HG02973 (cell line): Measurements from ENCODE around the gene SKAP1.

ENCODE experiments used
- ATAC-seq: cut with Tn5 transposase; IDR thresholded peaks from one replicate; pipeline ENCODE4 v1.9.1; 2021; ENCODE audit warnings: moderate library complexity; ENCODE audit not compliant: unreplicated experiment

SKAP1 gene

DNA sequence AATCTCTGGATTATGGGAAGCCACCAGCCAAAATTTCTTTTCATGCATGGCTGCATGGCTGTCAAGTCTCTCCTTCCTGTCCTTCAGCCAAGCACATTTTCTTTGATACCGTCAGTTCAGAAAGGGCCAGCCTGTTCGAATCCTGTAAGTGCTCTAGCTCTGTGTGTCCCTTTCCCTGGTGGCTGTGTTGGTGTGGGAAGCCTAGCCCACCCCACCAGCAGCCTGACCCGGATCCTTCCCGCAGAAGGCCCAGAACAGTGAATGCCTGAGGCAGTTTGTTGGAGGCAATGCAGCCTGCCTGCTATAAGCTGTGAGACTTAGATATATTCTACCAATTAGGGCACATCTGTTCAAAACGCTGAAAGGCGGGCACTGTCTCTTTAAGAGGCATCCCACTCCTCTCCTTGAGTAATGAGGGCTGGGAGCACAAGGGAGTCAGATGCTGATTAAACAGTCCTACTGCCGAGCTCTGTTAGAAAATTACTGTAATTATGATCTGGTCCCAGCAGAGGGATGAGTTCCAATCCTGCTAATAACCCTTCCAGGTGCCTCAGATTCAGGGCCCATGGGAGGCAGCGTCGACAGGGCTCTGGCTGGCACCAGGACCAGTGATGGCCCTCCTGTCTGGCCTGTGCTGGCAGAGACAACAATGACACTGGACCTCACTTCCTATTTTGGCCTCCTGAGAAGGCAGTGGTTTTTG is 304.0 kb downstream of the SKAP1 start:
- no peak for ATAC-seq

DNA sequence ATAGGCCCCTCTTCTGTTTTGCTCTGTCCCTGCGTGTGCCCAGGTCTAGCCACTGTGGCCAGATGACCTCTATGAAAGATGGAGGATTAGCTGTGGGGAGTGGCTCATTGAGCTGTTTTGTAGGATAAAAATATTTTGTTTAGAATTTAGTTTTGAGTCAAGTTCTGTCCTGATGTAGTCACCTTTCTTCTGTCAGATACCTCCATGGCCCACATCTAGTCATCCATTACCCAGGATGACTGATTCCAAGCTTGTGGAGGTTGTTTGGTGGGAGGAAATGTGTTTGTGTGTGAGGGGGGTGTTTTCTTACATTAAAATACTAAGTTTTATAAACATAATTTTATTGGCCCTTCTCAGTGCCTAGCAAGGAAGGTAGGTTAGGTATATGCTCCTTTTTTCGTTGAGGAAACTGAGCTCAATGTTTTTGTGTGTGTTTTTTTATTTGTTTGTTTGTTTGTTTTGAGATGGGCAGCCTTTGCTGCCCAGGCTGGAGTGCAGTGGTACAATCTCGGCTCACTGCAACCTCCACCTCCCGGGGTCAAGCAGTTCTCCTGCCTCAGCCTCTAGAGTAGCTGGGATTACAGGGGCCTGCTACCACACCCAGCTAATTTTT is 306.1 kb downstream of the SKAP1 start:
- ATAC-seq: no peak

DNA sequence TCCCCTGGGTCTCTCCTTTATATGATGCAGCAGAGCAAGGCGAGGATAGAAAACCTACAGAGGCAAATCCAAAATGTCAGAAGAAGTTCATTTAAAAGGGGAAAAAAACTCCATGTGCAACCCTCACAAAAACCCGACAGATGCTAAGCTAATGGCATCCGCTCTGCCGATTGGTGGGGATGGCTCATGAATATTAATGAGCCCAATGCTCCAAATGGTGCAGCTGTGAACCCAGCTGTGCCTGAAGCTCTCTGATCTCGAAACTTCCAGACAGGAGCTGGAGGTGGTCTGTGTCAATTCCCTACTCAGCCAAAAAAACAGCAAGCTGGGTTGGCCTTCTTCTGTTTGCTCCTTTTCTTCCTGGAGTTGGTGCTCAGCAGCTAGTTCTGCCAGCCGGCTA is 306.9 kb downstream of the SKAP1 start:
- ATAC-seq: no peak

DNA sequence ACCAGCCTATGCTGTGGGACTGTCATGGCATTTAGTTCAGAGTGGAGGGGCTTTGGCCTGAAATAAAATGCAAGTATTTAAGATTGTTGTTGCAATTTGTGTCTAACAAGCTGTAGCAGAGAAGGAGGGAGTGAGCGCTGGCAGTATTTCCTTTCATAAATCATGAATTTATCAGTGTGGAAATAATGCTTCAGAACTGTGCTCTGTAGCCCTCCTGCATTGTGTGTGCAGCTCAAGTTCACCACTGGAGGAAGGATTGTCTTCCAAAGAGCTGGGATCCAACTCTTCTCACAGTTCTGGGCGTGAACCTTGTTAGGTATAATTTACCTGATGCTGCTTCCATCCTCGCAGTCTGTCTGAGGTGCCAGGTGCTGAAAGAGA is 307.4 kb downstream of the SKAP1 start:
- ATAC-seq: no peak

DNA sequence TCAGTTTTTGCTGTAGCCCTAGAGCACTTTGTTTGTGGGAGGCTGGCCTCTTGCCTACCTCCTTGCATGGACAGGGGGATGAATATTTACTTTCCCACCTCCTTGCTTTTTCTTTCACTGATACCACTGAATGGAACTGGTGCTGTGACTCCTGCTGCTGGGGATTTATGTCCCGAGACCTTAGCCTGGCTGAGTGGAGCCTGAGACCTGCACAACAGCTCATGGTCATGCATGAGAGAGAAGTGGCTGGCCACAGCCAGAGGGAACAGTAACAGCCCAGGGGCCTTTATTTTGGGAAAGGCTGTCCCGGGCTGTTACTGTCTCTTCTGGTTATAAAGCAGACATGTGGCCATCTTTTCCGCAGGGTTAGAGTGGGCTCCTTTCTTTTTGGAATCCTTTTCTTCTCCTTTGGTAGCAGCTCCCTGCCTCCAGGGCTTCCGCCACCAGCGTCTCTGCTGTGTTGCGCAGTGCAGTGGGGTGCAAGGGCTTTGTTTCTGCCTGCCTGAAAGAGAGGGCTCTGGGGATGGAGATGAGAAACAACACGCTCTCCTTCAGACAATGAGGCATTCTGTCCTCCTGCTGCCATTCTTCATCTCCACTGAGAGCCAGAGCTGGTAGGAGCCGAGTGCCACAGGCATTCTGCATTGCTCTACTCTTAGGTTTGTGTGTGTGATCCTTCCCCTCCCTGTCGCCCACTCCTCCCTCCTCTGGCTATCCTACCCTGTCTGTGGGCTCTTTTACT is 307.9 kb downstream of the SKAP1 start:
- ATAC-seq: no peak

DNA sequence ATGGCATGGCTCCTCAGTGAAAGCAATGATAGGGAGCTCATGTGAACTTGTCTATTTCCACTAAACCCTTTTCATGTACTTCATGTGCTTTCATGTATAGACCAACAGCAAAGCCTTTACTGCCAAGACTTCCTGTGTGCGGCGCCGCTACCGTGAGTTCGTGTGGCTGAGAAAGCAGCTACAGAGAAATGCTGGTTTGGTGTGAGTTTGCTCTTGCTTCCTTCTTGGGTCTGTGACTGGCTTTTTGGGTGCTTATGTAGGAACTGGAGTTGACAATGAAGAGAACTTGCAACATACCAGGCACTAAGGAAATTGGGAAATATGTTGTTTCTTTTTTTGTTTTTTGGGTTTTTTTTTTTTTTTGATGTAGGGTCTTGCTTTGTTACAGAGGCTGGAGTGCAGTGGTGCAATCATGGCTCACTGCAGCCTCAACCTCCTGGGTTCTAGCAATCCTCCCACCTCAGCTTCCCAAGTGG is 316.8 kb downstream of the SKAP1 start:
- ATAC-seq: peak; percentile 36

DNA sequence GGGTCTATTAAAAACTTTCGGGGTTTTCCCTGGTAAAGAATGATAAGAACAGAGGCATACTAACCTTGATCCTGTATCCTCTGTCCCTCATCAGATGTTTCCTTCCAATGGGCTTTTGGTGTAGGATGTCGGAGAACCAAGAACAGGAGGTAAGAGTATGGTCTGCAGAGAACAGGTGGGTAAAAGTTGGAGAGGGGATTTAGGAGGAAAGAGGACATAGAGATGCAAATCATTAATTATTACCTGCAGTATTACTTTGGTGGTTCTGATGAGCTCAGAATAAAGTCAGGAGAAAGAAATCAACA is 318.1 kb downstream of the SKAP1 start:
- ATAC-seq: no peak

DNA sequence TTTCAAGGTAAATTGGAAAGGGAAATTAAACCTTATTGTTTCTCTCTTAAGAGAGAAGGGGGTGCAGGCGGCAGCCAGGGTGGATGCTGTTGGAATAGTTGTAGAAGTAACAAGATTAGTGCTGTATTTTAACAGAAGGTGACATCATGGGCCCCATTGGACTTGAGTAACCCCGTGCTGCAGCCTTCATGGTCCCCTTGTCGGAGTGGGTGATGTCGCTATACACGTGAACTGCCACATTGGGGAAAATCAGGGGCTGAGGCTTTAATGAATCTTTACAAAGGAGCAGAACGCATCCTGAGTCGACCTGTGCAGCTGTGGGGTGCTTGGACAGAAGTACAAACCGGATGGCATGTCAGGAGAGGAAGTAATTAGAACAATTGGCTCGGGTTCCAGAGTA is 319.3 kb downstream of the SKAP1 start:
- ATAC-seq: no peak

DNA sequence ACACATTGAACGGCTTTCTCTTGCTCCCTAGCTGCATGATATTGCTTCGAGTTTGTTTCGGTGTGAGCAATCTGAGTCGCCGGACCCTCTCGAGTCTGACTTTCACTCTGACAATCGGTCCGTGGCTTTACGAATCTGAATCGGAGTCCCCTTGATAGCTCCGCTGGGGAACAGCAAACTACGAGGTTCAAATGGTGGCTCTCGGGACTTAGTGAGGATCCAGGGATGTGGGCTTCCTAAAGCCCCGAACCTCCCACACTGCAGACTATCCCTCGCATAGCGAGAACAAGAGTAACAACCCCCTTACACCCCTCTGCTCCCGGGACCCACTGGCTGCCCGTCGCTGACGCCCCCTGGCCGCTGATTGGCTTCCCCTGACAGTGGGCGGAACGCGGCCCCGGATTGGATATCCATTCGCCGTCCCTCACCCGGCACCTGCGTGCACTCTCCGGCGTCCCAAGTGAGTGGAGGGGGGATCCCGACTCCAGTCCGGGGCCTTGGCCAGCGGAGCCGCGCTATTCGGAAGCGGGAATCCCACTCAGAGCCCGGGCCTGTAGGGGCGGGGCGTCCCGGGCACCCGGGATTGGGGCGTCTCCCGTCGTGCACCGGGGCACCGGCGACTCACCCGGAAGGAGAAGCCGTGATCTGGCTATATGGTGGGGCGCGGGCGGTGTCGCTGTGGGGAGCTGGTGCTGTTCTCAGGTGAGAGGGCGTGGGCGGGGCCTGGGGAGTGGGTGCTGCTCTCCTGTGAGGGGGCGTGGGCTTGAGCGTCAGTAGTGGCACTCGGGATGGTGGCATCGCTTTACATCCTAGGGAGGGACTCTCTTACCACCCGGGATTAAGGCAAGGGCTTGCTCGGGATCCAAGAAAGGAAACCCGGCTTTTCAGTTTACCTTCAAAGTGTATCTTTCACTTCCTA is 322.6 kb downstream of the SKAP1 start, which contains the start of gene SNX11:
Gene SNX11, plus strand, starts transcription at position 630 of the 919 bp plus-strand sequence. CDS start 4,278 bp downstream, outside the sequence.
- peak; percentile 69 for ATAC-seq

DNA sequence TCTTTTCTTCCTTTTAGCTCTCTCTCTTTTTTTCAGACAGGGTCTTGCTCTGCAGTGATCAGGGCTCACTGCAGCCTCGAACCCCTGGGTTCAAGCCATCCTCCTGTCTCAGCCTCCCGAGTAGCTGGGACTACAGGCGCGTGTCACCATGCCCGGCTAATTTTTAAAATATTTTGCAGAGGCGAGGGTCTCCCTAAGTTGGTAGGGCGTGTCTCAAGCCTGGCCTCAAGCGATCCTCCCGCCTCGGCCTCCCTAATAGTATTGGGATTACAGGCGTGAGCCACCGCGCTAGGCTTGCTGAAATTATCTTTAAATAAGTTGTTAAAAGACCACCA is 323.2 kb downstream of the SKAP1 start:
- no peak for ATAC-seq

DNA sequence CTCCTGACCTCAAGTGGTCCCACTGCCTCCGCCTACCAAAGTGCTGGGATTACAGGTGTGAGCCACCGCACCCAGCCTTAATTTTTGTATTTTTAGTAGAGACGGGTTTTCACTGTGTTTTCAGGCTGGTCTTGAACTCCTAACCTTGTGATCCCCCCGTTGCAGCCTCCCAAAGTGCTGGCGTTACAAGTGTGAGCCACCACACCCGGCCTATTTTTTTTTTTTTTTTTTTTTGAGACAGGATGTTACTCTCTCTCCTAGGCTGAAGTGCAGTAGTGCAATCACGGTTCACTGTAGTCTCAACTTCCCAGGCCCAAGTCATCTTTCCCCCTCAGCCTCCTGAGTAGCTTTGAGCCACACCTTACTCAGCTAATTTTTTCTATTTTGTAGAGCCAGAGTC is 325.6 kb downstream of the SKAP1 start:
- ATAC-seq: no peak

DNA sequence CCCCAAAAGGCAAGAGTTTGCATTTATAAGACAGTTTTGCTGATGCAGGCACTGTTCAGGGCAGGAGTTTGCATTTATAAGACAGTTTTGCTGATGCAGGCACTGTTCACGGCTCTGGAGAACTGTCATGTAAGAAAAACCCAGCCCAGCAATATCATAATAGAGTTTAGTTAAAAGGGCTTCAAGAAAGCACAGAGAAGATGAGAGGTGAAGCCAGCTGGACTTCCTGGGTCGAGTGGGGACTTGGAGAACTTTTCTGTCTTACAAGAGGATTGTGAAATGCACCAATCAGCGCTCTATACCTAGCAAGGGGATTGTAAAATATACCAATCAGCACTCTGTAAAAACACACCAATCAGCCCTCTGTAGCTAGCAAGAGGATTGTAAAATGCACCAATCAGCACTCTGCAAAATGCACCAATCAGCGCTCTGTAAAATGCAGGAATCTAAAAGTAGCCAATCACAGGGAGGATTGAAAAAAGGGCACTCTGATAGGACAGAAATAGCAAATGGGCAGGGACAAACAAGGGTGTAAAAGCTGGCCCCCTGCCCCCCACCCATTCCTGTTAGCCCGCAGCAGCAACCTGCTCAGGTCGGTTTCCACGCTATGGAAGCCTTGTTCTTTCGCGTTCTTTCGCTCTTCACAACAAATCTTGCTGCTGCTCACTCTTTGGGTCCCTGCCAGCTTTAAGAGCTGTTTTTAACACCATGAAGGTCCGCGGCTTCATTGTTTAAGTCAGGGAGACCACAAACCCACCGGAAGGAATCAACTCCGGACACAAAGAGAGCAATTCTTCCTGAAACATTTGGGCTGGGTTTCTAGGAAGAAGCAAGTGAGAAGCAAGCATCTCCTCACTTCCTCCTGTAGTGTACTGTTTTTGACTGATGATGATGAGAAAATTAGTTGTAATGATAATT is 327.0 kb downstream of the SKAP1 start:
- ATAC-seq: no peak

DNA sequence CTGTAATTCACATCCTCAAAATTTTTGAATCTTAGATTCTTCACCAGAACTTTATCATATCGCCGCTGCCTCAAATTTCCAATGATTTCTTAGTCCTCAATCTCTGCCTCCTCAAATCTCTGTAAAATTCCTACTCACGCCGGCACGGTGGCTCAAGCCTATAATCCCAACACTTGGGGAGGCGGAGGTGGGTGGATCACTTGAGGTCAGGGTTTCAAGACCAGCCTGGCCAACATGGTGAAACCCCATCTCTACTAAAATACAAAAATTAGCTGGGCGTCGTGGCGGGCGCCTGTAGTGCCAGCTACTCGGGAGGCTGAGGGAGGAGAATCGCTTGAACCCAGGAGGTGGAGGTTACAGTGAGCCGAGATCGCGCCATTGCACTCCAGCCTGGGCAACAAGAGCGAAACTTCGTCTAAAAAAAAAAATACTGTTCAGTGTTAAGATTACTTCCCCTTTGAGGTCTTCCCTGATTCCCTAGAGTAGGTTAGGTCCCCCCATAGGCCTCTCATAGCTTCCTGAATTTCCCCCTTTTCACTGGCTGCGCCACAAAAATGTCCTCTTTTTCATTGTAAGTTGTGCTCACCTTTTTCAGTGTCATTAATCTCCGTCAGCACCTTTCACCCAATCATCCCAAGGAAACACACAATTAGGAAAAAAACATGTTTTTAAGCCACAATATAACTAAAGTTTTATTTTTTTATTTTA is 327.8 kb downstream of the SKAP1 start:
- no peak for ATAC-seq

DNA sequence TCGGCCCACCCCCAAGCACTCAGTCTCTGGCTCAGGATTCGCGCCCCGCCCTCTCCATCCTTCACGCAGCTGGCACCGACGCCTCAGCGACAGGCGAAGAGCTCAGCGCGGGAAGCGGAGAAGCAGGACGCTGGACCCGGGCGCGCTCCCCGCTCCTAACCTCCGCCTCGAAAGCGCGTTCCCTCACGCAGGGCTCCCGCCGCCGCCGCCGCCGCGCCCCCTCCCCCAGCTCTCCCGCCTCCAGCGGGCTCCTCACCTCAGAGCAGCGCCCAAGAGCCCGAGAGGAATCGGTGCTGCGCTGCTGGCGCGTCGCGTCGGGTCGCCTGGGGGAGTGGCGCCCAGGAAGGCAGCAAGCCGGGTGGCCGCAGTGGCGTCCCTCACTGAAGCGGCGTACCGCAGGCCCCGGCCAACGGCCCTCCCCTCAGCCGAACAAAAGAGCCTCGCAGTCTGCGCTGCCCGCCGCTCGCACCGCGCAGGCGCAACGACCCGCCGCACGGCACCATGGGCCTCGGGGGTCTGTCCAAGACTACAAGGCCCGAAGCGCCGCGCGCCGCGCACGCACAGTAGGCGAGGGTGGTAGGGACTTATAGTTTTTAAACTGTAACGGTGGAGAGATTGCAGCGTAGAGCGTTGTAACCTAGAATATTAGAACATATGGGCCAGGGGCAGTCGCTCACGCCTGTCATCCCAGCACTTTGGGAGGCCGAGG is 328.8 kb downstream of the SKAP1 start, which contains the start of gene CBX1:
Gene CBX1, minus strand, starts transcription at position 467 of the 709 bp plus-strand sequence. CDS start 24,474 bp downstream, outside the sequence.
- ATAC-seq: peak; percentile 86

DNA sequence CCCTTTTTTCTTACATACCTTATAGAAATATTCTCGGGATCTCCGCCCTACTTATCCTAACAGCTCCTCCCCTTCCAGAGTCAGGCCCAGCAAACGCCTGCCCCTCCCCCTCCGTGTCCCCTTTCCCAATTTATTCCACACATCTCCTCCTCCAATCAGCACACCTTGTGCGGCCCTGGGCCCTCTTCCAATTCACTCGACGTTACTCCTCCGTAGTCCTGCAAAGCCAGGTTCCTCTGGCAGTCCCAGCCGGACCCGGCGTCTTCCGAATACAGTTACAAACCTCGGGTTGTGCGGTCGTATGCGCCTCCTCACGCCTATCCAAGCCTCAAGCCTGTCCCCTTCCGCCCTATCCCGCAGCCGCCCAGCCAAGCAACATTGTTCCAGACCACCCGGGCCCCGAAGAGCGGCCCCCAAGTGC is 329.4 kb downstream of the SKAP1 start:
- no peak for ATAC-seq

DNA sequence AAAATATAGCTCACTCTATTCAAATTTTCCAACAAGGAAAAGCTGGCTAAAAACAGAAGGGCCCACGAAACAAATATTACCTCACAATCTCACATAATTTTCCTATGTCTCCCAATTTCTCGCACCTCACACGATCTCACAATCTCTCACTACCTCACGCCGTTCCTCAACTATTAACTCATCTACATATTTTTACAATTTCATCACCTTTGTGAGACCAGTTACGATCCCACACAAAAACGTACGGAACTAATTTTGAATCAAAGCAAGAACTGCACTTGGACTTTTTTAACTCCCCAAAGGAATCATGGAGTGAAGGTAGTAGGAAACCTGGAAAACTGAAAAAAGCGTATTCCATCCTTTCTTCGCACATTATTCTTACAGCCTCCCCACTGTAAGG is 329.9 kb downstream of the SKAP1 start:
- ATAC-seq: no peak

DNA sequence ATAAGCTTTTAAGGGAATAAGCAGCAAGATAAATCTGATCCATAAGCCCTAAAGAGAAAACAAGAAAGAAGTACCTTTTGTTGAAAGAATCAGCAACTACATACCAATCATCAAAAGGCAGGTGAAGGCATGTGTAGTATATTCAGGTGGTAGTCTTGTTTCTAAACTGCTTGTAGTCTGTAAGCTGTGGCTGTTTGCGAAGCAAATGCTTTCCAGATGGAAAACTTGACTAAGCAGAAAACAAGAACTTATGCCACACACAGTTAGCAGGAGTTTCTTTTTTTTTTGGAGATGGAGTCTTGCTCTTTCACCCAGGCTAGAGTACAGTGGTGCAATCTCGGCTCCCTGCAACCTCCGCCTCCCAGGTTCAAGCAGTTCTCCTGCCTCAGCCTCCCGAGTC is 334.4 kb downstream of the SKAP1 start:
- ATAC-seq: no peak

DNA sequence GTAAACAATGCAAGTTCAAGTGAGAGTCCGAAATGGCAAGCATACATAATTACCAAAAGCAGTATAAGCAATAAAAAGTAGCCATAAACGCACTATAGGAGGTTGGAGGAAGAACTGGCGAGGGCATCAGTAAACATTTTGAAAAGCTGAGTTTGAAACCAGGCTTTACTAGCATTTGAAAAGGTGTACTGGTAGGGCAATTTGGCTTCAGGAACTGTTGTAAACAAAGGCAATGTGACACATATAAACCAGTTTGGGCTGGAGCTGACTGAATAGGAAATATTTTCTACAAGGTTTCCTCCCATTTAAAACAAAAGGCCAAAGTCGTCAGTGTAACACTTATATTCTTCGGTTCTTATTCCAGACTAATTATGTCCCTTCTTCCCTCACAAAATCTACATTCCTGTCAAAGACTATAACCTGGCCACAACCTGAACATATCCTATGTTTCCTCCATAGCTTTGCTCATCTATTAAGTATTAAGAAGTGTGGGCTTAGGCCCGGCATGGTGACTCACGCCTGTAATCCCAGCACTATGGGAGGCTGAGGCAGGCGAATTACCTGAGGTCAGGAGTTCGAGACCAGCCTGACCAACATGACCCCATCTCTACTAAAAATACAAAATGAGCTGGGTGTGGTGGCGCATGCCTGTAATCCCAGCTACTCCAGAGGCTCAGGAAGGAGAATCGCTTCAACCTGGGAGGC is 336.5 kb downstream of the SKAP1 start:
- no peak for ATAC-seq
